Germinal center (tissue), 1 donor: Measurements from ENCODE around the gene KATNAL1.

Experiments
- DNase-seq: peaks from one replicate; pipeline ENCODE4 v3.0.0; 2012; ENCODE audit warnings: mixed read lengths, low spot score

The KATNAL1 gene

GRCh38 chr13:30163441-30163840 is 143.9 kb downstream of the KATNAL1 start:
- DNase-seq = no peak

- DNase-seq = no peak
These were observed 147.9 kb downstream of the KATNAL1 start for GRCh38 chr13:30159446-30159839.

- no peak for DNase-seq
These were observed 148.4 kb downstream of the KATNAL1 start for GRCh38 chr13:30158774-30159445.

- DNase-seq = no peak
These were observed 149.7 kb downstream of the KATNAL1 start for GRCh38 chr13:30157616-30157993.

GRCh38 chr13:30156826-30157615 is 150.3 kb downstream of the KATNAL1 start:
- no peak for DNase-seq

GRCh38 chr13:30156270-30156669 is 151.1 kb downstream of the KATNAL1 start:
- no peak for DNase-seq

- no peak for DNase-seq
These were observed 152.4 kb downstream of the KATNAL1 start for GRCh38 chr13:30154931-30155330.

GRCh38 chr13:30154531-30154930 is 152.8 kb downstream of the KATNAL1 start:
- DNase-seq = no peak

- no peak for DNase-seq
These were observed 153.6 kb downstream of the KATNAL1 start for GRCh38 chr13:30153545-30154426.
